Measurements from ENCODE around the gene TXLNG. TPM values are rescaled to one million over a fixed set of nuclear protein-coding genes. Genes with fewer than 3 reads are reported as not detected.
"Not testable (repeated sequence)": the region's sequence is repeated elsewhere in the genome, so short reads cannot be mapped to it uniquely, and the experiment has no call there.

Gene TXLNG
- total RNA-seq, 4 donors from 2014 or later = 9.6 to 13.6 (median 11.9) TPM

- H3K4me1 ChIP-seq = no peaks in the 10 kb centered on the region
- H3K9me3 ChIP-seq = no peaks in the 10 kb centered on the region
- TF ChIP-seq EP300 (IDR thresholded peaks at IDR 0.05) = no peak
- TF ChIP-seq CTCF (IDR thresholded peaks at IDR 0.05) = no peak
- TF ChIP-seq POLR2A (IDR thresholded peaks at IDR 0.05; ENCODE audit: low read depth) = no peak
- TF ChIP-seq POLR2AphosphoS5 (IDR thresholded peaks at IDR 0.05) = no peak
- intact Hi-C loops (cut with DNase I) = no loop called here
- H3K36me3 ChIP-seq = no peaks in the 10 kb centered on the region
- 97% methylated on average over 2 of the region's 2 CpGs for WGBS
- no peak overlapping the region for H3K27ac ChIP-seq (replicated peaks in 1 of 4)
- no peak for DNase-seq (ENCODE audit: extremely low spot score)
- no peak overlapping the region for H3K4me3 ChIP-seq
- H3K27me3 ChIP-seq = no peaks in the 10 kb centered on the region
Observed at GRCh38 chrX:16774746-16775145, 11.5 kb upstream of the TXLNG start.

GRCh38 chrX:16778545-16778944, 7.7 kb upstream of the TXLNG start:
- no peaks in the 10 kb centered on the region for H3K4me1 ChIP-seq
- H3K9me3 ChIP-seq = no peaks in the 10 kb centered on the region
- intact Hi-C loops (cut with DNase I) = no loop called here
- no peak overlapping the region for H3K4me3 ChIP-seq
- no peaks in the 10 kb centered on the region for H3K27me3 ChIP-seq
- H3K27ac ChIP-seq (replicated peaks in 1 of 4) = no peak overlapping the region
- H3K36me3 ChIP-seq = no peaks in the 10 kb centered on the region
- no peak for DNase-seq (ENCODE audit: extremely low spot score)
- TF ChIP-seq POLR2AphosphoS5 (IDR thresholded peaks at IDR 0.05) = no peak

GRCh38 chrX:16778993-16779392, 7.3 kb upstream of the TXLNG start:
- no peak overlapping the region for H3K27ac ChIP-seq (replicated peaks in 1 of 4)
- no peaks in the 10 kb centered on the region for H3K36me3 ChIP-seq
- DNase-seq (ENCODE audit: extremely low spot score) = no peak
- H3K4me1 ChIP-seq = no peaks in the 10 kb centered on the region
- H3K27me3 ChIP-seq = no peaks in the 10 kb centered on the region
- intact Hi-C loops (cut with DNase I) = no loop called here
- no peak overlapping the region for H3K4me3 ChIP-seq
- H3K9me3 ChIP-seq = no peaks in the 10 kb centered on the region
- no peak for TF ChIP-seq POLR2A (IDR thresholded peaks at IDR 0.05; ENCODE audit: low read depth)
- TF ChIP-seq POLR2AphosphoS5 (IDR thresholded peaks at IDR 0.05) = no peak
- TF ChIP-seq CTCF (IDR thresholded peaks at IDR 0.05) = no peak
- TF ChIP-seq EP300 (IDR thresholded peaks at IDR 0.05) = no peak

- H3K9me3 ChIP-seq; DNase-seq (ENCODE audit: extremely low spot score); H3K4me1 ChIP-seq; H3K27me3 ChIP-seq; H3K27ac ChIP-seq (replicated peaks in 1 of 4); intact Hi-C loops (cut with DNase I); H3K36me3 ChIP-seq; H3K4me3 ChIP-seq: not testable (repeated sequence)
- WGBS = 68% methylated on average over 2 of the region's 2 CpGs
Observed at GRCh38 chrX:16779815-16780214, 6.5 kb upstream of the TXLNG start.

- Histone ChIP-seq H3K27ac (replicated peaks in 1 of 4) (no peak overlapping the region), H3K9me3 (no peaks in the 10 kb centered on the region), H3K36me3 (no peaks in the 10 kb centered on the region), H3K4me1 (peaks cover 11 to 26% (median 15%) of the 10 kb centered on the region in 4 donors), H3K4me3 (no peak overlapping the region), H3K27me3 (no peaks in the 10 kb centered on the region)
- WGBS = 90% methylated on average over 17 of the region's 17 CpGs
- no peak for DNase-seq (ENCODE audit: extremely low spot score)
- TF ChIP-seq EP300 (IDR thresholded peaks at IDR 0.05) = no peak
- no peak for TF ChIP-seq CTCF (IDR thresholded peaks at IDR 0.05)
- no peak for TF ChIP-seq POLR2AphosphoS5 (IDR thresholded peaks at IDR 0.05)
- no peak for TF ChIP-seq POLR2A (IDR thresholded peaks at IDR 0.05; ENCODE audit: low read depth)
- intact Hi-C loops (cut with DNase I) = no loop called here
Observed at GRCh38 chrX:16783452-16783851, 2.8 kb upstream of the TXLNG start.

GRCh38 chrX:16784440-16784839, 1.8 kb upstream of the TXLNG start:
- H3K27ac ChIP-seq (replicated peaks in 1 of 4); H3K27me3 ChIP-seq; H3K36me3 ChIP-seq; H3K9me3 ChIP-seq; intact Hi-C loops (cut with DNase I); H3K4me3 ChIP-seq; DNase-seq (ENCODE audit: extremely low spot score): not testable (repeated sequence)
- H3K4me1 ChIP-seq = peaks cover 11 to 26% (median 16%) of the 10 kb centered on the region in 4 donors
- 82% methylated on average over 18 of the region's 18 CpGs for WGBS
